Dendritic cell treated with granulocyte-macrophage colony-stimulating factor and Interleukin-4, amounts not matched to agents 40 ng/mL and 50 ng/mL, for 4 days (primary cell): ENCODE data around the gene KIF1C.
"Not testable (repeated sequence)": the region's sequence is repeated elsewhere in the genome, so short reads cannot be mapped to it uniquely, and the experiment has no call there.

Experiments
- H3K27ac Mint-ChIP-seq: one replicate; pipeline ENCODE4 v1.8.0; 2022; ENCODE audit warnings: mild to moderate bottlenecking, mixed read lengths
- H3K27me3 Mint-ChIP-seq: one replicate; pipeline ENCODE4 v1.8.0; 2022; ENCODE audit warnings: mild to moderate bottlenecking, mixed read lengths
- H3K36me3 Mint-ChIP-seq: one replicate; pipeline ENCODE4 v1.8.0; 2022; ENCODE audit warnings: low read depth, mixed read lengths
- H3K4me1 Mint-ChIP-seq: one replicate; pipeline ENCODE4 v1.8.0; 2022; ENCODE audit warnings: low read depth, mixed read lengths
- H3K4me3 Mint-ChIP-seq: one replicate; pipeline ENCODE4 v1.8.0; 2022; ENCODE audit warnings: mild to moderate bottlenecking, moderate library complexity, mixed read lengths
- H3K9me3 Mint-ChIP-seq: one replicate; pipeline ENCODE4 v1.8.0; 2022; ENCODE audit warnings: mixed read lengths
- intact Hi-C: fragments of 100-400 bp; cut with micrococcal nuclease; formaldehyde crosslinking; loops from one replicate; pipeline ENCODE4 v1.15.0; 2022

The KIF1C gene

DNA sequence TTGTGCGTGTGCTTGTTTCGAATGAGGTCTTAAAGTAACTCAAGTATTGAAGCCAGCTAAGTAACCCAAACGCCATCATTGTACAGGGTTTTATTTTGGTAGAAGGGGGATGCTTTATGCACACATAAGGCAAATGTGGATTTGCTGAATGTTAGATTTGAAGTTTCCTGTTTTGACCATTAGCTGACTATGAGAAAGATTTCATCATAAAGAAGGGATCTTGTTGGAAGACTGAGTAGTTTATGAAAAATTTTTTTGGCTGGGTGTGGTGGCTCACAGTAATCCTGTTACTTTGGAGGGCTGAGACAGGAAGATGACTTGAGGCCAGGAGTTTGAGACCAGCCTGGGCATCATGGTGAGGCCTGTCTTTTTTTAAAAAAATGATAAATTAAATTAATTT lies 70.5 kb downstream of the KIF1C start:
- Mint-ChIP-seq H3K27ac (peak overlapping the region; percentile 22), H3K9me3 (no peaks in the 10 kb centered on the region), H3K27me3 (peaks cover 29% of the 10 kb centered on the region), H3K36me3 (no peaks in the 10 kb centered on the region), H3K4me3 (no peak overlapping the region), H3K4me1 (peaks cover 7% of the 10 kb centered on the region)
- intact Hi-C loops, result no loop called here

DNA sequence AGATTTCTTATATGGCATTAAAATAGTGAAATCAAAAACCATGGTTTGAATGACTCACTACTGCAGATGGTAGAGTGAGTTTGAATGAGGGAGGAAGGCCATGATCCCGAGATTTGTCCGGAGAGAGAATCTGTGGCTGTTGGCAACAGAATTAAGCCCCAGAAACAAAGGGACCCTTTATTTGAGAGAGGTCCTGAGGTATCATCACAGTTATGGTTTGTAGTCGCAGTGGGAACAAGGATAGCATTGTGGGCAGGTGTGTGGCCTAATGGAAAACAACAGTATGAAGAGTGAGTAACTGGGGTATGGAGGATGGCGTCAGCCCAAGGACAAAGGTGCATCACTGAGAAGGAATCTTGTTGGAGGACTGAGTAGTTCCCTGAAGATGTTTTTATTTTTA lies 72.0 kb downstream of the KIF1C start:
- H3K9me3 Mint-ChIP-seq, result no peaks in the 10 kb centered on the region
- H3K27me3 Mint-ChIP-seq, result peaks cover 36% of the 10 kb centered on the region
- no peak overlapping the region for H3K4me3 Mint-ChIP-seq
- peaks cover 5% of the 10 kb centered on the region for H3K4me1 Mint-ChIP-seq
- H3K27ac Mint-ChIP-seq, result no peak overlapping the region
- no peaks in the 10 kb centered on the region for H3K36me3 Mint-ChIP-seq
- intact Hi-C loops, result no loop called here

DNA sequence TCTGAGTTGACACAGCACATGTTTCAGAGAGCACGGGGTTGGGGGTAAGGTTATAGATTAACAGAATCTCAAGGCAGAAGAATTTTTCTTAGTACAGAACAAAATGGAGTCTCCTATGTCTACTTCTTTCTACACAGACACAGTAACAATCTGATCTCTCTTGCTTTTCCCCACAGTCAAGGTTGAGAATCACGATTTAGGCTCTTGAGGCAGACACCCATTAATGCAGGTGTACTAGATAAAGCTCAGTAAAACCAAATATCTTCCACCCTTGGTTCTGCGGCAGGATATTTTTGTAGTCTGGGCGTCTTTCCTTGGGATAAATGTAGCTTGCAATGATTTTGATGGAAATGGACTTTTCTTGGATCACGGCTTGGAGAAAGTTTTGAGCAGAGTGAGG lies 77.7 kb downstream of the KIF1C start:
- Mint-ChIP-seq H3K36me3 (peaks cover 30% of the 10 kb centered on the region), H3K27me3 (peaks cover 23% of the 10 kb centered on the region), H3K4me1 (peaks cover 20% of the 10 kb centered on the region)
- H3K4me3 Mint-ChIP-seq, H3K9me3 Mint-ChIP-seq, H3K27ac Mint-ChIP-seq: not testable (repeated sequence)
- intact Hi-C loops, result loop anchor here (5.0 kb wide), 2 partner anchors 37 to 117 kb away; partner anchors contain the start of genes ZNF232 and ZNF594

DNA sequence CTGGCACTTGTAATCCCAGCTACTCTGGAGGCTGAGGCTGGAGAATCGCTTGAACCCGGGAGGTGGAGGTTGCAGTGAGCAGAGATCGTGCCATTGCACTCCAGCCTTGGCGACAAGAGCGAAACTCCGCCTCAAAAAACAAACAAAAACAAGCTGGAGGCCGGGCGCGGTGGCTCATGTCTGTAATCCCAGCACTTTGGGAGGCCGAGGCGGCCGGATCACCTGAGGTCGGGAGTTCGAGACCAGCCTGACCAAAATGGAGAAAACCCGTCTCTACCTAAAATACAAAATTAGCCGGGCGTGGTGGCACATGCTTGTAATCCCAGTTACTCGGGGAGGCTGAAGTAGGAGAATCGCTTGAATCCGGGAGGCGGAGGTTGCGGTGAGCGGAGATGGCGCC lies 79.5 kb downstream of the KIF1C start:
- intact Hi-C loops, result loop anchor here (5.0 kb wide), 2 partner anchors 35 to 115 kb away; partner anchors contain the start of genes ZNF232 and ZNF594
- peak overlapping the region; percentile 96 for H3K27ac Mint-ChIP-seq
- H3K36me3 Mint-ChIP-seq, result peaks cover 42% of the 10 kb centered on the region
- peaks cover 24% of the 10 kb centered on the region for H3K4me1 Mint-ChIP-seq
- H3K9me3 Mint-ChIP-seq, result peaks cover 12% of the 10 kb centered on the region
- H3K4me3 Mint-ChIP-seq, result not testable (repeated sequence)
- H3K27me3 Mint-ChIP-seq, result peaks cover 17% of the 10 kb centered on the region

DNA sequence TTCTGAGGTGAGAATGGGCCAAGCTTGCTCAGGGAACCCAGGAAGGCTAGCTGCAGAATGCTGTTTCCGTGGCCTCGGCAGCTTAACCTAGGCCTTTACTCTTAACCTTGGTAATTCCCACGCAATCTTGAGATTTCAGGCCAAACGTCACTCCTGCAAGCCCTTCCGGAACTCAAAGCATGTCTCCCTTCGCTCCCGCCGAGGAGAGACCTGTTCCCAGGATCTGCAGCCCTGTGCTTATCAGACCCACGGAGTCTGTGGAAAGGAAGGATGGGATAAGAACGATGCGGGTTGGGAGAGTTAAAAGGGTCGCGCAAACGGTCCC lies 80.0 kb downstream of the KIF1C start:
- Mint-ChIP-seq H3K27ac (peak overlapping the region; percentile 96), H3K9me3 (peaks cover 16% of the 10 kb centered on the region), H3K27me3 (peaks cover 17% of the 10 kb centered on the region), H3K4me1 (peaks cover 24% of the 10 kb centered on the region), H3K4me3 (peak overlapping the region; percentile 96), H3K36me3 (peaks cover 46% of the 10 kb centered on the region)
- intact Hi-C loops, result loop anchor here (5.0 kb wide), 2 partner anchors 35 to 115 kb away; partner anchors contain the start of genes ZNF232 and ZNF594
